DND-41 (cell line): ENCODE measurements around the gene NTM.

Source experiments
- CTCF ChIP-seq: IDR thresholded peaks from 2 replicates; pipeline ENCODE4 v1.5.1; 2012; ENCODE audit warnings: borderline replicate concordance, low read length, moderate library complexity, mild to moderate bottlenecking; ENCODE audit not compliant: poor library complexity, severe bottlenecking; ENCODE audit errors: extremely low read depth
- EZH2 ChIP-seq: IDR thresholded peaks from 3 replicates; pipeline ENCODE4 v1.6.1; 2012; ENCODE audit warnings: borderline replicate concordance, low read depth, mild to moderate bottlenecking, moderate library complexity, low read length, inconsistent platforms; ENCODE audit not compliant: severe bottlenecking

GRCh38 chr11:132260636-132261035, 890.2 kb downstream of the NTM start:
- no peak for TF ChIP-seq CTCF
- no peak for TF ChIP-seq EZH2
